Muscle of arm (tissue), 12 donors: Measurements from ENCODE around the gene NRXN3. TPM values are rescaled to one million over a fixed set of nuclear protein-coding genes. Genes with fewer than 3 reads are reported as not detected.

Experiments
- DNase-seq: peaks from one replicate; pipeline ENCODE4 v3.0.0-alpha.2; 2013
- polyA plus RNA-seq, 12 donors: library from polyadenylated mRNA; unstranded; fragments of 120-200 nt; gene quantifications; one replicate each; pipeline ENCODE4 v1.2.1, GENCODE V29; 2013; ENCODE audit not compliant: insufficient read length in 12 of 12

Gene NRXN3
- polyA plus RNA-seq, 12 donors = 0.43 to 8.4 (median 1.2) TPM; not detected in 2

DNA sequence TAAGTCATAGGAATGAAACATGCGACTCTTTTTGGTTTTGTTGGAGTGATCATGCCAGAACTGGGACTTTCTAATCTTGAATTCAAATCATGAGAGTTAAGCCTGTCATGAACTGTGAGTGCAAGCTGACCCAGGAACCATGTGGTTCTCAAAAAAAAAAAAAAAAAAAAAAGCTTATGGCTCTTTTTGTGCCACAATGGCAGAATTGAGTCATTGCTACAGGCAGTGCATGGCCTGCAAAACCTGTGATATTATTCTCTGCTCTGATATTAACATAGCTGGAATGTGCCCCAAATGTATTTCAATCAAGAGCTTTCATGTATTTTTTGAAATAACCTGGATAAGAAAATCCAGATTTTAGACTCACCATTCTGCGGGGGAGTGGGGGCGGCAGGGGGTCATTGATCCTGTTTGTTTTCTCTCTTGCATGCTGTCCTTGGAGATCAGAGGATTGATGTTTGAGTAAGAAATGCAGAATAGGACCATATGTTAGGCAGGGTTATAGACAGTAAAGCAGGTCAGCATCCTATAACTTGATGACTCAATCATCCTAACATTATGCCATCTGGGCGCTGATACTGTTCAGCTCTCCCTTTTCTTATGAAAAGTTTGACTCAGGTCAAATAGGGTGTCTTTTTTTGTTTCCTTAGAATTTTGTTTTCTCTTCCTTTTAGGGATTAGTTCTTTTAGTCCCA lies 1243.7 kb downstream of the NRXN3 start:
- DNase-seq = no peak

GRCh38 chr14:79415726-79416125 lies 1245.6 kb downstream of the NRXN3 start:
- DNase-seq = no peak

- no peak for DNase-seq
Measured at GRCh38 chr14:79417961-79418360, 1247.8 kb downstream of the NRXN3 start.

DNA sequence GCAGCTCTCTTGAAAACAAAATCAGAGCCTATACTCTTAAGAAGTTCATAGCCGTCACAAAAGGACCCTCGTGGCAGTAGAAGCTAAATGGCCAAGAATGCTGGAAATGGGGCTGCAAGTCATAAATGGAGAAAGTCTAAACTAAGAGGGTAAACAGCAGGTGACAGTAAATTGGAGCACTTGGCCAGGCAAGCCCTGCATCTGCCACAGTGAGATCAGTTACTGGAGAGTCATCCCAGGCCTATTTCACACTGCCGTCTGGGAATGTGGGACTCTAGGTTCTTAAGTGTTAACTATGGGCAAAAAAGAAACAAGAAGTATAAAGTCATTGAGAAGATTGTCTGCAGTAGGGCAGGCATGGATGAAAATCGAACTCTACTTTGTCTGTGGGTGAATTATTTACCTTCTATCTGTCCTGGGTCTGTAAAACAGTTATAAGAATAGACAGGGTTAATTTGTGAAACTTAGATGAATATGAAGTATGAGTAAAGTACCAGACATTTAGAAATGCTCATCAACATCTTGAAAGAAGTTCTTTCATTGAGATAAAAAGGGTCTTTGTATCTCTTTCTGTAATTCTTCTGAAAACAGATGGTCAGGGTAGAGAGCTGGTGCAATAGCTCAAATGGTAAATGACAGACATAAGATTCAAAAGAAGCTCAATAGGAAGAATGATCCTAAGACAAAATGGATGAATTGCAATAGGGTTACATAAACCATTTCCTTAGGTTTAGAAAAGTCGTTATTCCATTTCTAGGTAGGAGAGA lies 1248.7 kb downstream of the NRXN3 start:
- no peak for DNase-seq

- DNase-seq = no peak
Measured at GRCh38 chr14:79419571-79420327, 1249.6 kb downstream of the NRXN3 start.

GRCh38 chr14:79420725-79421124 lies 1250.6 kb downstream of the NRXN3 start:
- DNase-seq = no peak

- DNase-seq = no peak
Measured at GRCh38 chr14:79421811-79422210, 1251.6 kb downstream of the NRXN3 start.

- no peak for DNase-seq
Measured at GRCh38 chr14:79424462-79424861, 1254.3 kb downstream of the NRXN3 start.

- no peak for DNase-seq
Measured at GRCh38 chr14:79426103-79426755, 1256.1 kb downstream of the NRXN3 start.

GRCh38 chr14:79432640-79433039 lies 1262.5 kb downstream of the NRXN3 start:
- DNase-seq = no peak

- DNase-seq = no peak
Measured at GRCh38 chr14:79436335-79436734, 1266.2 kb downstream of the NRXN3 start.

- no peak for DNase-seq
Measured at GRCh38 chr14:79437951-79438350, 1267.8 kb downstream of the NRXN3 start.

- DNase-seq = no peak
Measured at GRCh38 chr14:79438696-79439342, 1268.6 kb downstream of the NRXN3 start.

- DNase-seq = peak; percentile 24
Measured at GRCh38 chr14:79442786-79443185, 1272.6 kb downstream of the NRXN3 start.

DNA sequence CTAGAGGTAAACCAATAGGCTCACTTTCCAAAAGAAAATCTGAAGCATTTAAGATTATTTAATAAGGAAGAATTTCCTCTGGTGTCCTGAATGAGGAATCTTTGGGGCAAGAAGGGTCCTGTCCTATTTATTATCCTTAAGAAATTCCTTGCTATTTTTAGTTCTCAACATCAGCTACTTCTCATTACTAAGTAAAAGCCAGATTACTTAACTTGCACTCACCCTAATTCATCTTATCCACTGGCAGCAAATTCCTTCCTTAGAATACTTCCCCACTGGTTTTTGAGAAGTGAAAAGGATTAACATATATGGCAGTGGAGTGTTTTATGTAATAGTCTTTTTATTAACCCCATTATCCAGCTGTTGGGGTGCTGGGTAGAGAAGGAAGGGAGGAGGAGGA lies 1273.4 kb downstream of the NRXN3 start:
- DNase-seq = no peak

DNA sequence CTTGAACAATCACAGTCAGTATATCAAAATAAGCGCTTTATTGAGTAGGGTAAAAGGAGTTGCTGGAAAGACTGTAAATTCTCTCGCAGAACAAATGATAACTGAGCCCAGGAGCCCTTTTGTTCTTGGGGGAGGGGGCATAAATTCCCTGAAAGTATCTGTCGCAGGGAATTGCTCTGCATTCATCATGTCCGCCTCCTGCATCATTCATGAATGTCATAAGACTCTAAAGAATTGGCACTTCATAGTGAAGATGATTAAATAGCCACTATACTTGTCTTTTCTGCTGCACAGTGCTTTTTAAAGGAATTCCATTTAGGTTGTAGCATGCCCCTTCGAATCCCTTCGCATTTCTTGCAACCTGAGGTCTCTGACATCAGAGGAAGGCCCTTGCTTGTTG lies 1278.8 kb downstream of the NRXN3 start:
- DNase-seq = no peak

GRCh38 chr14:79451601-79452000 lies 1281.4 kb downstream of the NRXN3 start:
- DNase-seq = no peak

- DNase-seq = peak; percentile 7
Measured at GRCh38 chr14:79453276-79453675, 1283.1 kb downstream of the NRXN3 start.

DNA sequence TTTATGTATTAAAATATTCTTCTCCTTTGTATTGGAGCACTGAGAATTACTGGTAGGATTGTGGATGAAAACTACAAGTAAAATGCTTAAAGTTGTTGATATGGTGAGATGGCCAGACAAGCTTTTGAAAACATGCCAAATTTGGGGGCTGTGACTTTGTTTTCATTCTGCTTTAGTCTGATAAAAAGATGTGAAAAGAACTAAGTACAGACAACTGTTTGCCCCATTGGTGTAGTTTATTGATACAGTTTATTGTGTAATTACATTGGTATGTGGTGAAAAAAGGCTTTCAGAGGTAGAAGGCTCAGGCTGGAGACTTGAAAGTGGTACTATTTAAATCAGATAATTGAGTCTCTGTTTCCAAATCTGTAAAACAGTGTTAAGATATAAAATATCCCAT lies 1294.3 kb downstream of the NRXN3 start:
- DNase-seq = no peak

- DNase-seq = no peak
Measured at GRCh38 chr14:79465651-79466050, 1295.5 kb downstream of the NRXN3 start.

DNA sequence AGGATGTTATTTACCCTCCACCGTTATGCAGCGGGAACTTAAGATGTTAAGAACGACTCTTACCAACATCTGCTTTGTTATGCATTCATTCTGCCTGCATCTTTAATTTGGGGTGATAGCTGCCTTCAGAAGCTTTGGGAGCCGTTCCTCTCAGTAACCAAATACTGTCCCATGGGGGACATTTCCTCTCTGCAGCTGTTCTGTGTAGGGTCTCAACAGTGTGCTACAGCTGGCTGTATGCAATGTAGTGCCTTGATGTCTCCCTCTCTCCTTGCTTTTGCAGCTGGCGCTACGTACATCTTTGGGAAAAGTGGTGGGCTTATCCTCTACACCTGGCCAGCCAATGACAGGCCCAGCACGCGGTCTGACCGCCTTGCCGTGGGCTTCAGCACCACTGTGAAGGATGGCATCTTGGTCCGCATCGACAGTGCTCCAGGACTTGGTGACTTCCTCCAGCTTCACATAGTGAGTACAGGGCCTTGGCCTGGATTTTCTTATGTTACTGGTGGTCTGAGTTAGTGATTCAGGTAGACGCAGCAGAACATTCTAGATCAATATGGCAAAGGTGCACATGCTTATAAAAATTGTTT lies 1296.9 kb downstream of the NRXN3 start:
- DNase-seq = no peak
